HG02981 (cell line): Measurements from ENCODE around the gene ATF6B.

Experiments used
- ATAC-seq: cut with Tn5 transposase; IDR thresholded peaks from one replicate; pipeline ENCODE4 v1.9.1; 2021; ENCODE audit warnings: mild to moderate bottlenecking, moderate library complexity; ENCODE audit not compliant: unreplicated experiment

The ATF6B gene

DNA sequence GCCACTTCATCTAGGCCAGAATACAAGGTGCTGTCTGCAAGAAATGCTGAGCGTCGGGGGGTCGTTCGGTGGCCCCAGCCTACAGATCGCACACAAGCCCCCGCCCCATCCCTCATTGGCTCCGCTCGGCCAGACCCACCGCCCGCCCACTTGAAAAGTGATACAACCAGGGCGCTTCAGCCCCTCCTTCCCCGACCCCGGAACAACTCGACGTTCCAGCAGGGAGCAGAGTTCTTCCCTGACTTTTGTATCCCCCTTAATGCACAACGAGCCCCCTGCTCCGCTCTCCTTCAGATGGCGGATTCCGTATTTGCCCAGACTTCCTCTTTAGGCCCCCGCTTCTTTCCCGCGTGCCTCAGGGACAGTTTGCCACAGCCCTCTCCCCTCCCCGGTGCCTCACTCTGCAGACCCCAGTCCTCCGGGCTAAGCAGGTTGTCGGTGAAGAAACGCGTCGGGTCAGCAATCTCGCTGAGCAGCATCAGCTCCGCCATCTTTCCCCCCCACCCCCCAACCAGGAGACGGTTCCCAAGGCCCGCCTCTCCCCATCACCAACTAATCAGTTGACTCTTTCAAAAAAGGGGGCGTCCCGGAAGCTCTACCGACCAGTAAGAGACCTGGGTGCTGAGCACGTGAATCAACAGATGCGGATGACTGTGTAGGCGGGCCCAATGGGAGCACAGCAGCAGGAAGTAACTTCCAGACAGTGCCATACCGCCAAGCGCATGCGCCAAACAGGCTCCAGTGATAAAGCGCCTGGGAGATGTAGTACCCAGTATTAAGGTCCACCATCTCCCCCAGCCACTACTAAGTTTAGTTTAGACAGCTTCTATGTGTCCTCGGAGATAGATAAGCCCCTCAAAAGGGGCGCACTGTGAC, at the start of gene ATF6B:
Gene ATF6B (minus strand): TSS at position 530 of the 876 bp plus-strand sequence. CDS start 39 bp downstream, at position 491.
- peak; percentile 90 for ATAC-seq

DNA sequence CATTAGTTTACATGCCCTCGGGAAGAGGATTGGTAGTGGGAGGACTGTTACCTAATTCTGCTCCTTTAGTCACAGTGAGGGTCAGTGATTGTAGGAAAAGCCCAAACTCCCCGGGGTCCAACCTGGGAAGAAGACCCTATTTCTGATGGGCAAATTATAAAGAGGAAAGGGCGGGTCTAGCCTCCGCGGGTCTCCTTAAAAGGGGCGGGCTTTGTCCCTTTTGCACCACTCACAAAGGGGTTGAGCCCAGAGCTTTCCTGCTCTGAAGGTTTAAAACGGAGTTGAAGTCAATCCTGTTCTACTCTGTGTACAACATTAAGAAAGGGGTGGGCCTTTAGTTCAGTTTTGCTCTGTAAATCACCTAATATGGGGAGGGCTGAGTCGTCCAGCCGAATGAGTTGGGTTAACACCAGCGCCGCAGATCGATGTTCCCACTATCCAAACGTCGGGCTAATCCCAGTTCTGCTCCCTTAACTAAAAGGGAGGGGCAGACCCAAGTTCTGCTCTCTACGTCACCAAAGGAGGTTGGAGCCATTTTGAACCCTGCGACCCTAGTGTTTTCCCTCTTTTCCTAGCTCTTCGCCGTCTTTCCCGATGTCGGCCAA, 49.2 kb upstream of the ATF6B start:
- no peak for ATAC-seq

DNA sequence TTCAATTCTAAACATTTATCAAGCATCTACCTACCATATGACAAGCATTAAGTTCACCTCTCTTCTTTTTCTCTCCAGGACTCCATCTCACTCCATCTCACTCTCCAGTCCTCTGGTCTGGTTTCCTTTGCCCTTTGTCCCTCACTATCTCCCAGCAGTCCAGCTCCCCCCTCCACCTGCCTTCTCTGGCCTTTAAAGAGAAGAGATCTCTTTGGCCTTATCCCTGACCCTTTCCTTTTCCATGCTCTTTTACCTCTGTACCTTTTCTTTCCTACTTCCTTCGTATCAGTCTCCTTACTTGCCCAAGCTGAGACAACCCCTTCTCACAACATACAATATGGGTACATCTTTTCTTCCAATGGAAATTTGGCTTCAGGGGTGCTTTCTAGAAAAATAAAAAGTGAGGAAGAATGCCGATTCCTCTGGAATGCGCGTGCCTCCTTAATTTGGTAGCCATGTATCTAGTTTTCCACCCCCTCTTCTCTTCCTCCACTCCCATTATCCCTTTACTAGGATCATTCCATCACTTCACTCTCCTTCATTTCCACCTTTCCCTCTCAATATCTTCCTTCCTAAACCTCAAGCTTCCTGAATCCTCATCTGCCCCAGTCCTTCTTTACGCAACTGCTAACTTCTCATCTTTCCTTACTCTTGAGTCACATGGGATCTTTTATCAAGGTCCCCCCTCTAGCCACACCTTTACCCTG, 48.6 kb upstream of the ATF6B start:
- no peak for ATAC-seq

DNA sequence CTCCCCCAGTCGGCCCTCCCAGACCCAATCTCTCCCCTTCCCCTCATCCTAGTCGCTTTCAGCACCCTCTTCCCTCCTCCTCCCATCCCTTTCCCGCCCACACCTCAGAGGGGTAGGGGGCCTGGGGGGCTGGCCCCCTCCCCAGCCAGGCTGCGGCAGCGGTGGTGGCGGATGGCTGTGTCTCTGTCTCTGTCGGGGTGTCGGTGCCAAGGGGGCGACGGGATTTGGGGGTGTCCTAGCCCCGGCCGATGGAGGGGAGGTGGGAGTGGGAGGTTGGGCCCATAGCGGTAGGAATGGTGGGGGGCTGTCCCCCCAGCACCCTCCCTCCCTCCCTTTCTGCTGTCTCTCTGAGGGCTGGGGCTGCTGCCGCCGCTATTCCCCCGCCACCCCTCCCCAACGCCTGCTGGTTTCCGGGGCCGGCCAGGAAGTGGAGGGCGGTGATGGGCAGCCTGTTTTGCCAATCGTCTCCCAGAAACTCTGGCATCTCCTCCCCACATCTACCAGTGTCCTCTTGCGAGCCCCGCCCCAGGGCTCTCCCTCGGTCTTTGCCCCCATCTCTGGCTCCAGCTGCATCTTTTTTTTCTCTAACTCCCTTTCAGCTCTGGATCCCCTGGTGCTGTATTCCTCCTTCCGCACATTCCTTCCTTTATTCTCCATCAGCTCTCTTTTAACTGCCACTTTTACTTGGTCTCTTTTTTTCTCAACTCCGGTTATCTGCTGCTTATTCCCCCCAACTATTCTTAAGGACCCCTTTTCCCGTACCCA, 47.8 kb upstream of the ATF6B start, which contains the start of gene AGPAT1:
Gene AGPAT1 (minus strand): TSS at position 374 of the 765 bp plus-strand sequence. CDS start 4,588 bp downstream, outside the sequence.
- ATAC-seq, result no peak

DNA sequence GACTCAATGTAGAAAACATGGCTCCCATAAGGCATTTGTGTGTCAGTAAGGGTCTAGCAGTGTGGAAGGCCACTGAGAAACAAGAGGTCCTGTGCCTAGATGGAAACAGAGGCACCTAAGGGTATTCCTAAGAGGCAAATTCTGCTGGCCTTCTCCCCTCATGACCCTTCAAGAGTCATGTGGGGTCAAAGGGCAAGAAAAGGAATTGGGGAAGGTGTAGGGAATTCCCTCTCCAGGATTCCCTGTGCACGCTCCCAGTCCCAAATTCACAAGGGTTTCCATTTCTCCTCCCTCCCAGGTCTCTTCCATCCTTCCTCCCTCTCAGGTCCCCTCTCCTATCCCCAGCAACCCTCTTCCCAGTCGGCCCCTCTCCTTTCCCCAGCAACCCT, 47.3 kb upstream of the ATF6B start:
- ATAC-seq, result no peak

DNA sequence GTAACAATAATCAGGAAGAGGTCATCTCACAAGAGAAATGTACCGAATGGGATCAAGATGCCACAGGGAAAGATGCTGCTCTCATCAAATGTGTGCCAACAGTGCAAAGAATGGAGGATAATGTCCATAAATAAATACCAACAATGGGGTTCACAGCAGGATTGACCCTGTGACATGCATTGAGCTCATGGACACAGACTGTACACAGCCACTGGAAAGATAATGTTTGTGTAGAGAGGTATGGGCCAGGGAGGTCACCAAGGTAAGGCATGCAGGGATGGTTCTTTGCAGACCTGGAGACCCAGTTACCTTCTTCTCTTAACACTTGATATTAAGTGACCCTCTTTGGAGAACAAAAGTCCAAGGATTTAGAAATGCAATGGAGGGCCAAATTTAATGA, 46.4 kb upstream of the ATF6B start:
- no peak for ATAC-seq

DNA sequence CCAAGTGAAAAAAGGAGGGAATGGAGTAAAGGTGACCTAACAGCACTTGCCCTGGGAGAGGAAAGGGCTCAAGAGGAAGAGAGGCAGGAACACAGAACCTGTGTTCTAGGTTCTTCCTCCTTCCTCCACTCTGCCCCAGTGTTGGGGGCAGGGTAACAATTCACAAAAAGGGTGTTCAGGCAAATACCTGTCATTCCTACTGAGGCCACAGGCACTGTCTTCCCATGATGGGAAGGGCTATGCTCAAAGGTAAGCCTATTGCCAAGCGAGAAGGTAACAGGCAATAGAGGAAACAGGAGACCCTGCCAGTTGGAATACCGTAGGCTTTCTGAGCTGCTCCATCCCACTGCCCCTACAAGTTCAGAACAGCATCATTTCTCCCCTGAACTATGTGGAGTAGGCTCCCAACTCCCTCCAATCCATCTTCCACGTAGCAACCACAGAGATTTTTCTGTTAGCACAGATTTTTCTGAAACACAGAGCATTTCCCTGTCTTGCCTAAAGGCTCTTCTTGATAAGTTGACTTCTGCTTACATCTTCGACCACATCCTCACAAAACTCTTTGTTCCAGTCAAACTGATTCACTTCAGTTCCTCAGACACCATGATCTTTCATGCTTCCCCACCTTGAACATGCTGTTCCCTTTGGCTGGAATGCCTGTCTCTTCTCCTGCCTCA, 45.1 kb upstream of the ATF6B start:
- ATAC-seq, result no peak

DNA sequence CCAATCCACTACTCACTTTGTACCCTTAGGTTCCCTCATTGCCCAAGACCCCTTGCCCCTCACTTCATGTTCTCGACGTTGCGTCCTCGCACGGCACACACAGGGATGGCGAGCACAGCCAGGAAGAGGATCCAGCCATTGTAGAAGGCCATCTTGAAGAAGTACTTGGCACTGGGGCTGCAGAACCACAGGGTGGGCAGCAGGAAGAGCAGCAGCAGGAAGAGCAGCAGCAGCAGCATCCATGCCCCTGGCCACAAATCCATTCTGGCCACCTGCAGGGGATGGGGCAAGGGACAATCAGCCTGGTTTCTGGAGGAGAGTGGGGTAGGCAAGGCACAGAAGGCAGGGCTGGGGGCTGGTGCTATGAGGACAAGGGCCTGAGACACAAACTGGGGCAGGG, 43.2 kb upstream of the ATF6B start:
- ATAC-seq, result no peak

DNA sequence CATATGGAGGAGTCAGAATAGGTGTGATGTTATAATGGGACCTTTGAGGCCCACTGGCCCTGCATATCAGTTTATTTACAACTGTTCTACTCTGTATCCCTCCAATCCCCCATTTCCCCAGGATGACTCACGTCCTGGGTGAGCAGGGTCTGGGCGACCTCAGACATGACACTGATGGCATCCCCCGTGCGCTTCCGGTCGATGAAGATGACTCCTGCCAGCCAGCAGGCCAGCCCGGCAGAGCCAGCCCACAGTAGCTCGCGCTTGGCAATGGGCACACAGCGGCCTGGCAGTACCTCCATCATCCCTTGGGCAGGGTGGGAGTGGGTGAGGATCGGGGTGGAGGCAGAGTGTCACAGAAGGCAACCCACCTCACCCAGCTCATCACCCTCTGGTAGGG, 42.2 kb upstream of the ATF6B start:
- no peak for ATAC-seq

DNA sequence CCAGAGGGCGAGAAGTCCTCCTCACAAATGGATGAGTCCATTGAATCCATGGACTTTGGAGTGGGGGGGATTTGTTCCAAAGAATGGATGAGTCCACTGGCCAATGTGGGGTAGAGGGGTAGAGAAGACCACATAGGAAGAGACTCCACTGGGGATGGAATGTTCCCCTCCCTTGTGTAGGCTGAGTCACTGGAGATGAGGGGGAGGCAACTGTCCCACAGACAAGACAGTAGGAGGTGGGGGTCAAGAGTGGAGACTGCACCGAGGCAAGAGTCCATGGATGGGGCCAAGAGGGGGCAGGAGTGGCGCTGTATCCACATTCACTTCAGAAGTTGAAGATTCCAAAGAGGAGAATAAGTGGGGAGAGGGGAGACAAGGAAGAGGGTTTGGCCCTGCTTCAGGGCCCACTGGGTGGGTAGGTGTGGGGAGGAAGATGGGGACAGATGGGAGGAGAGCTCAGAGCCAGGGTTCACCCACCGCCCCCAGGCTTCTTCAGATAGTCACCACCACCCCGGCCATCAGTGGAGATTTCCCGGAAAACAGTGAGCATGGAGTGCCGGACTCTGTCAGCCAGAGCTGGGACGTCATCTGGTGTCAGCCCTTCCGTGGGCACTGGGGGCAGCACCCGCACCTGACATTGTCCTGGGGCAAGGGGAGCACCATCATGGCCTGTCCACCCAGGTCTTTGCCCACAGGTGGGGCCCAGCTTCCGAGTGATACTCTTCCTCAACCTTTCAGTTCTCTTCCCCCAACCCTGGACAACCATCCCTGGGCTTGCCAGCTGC, 41.0 kb upstream of the ATF6B start:
- ATAC-seq, result no peak

DNA sequence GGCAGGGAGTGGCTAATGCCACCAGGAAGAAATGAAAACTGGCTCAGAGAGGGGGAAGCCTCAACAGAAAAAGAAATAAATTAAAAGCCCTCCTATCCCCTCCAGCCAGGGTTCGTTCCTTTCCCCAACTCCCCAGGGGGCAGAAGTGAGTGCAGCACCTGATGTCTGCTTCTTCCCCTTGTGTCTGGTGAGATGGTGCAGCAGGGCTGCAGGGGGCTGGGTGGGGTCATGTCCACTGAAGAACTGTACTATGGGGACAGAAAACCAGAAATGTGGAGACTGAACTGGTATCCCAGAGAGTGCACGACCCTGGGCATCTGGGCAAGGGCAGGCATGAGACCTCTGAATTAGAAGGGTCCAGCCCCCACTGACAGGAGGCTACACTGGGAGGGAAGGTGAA, 40.3 kb upstream of the ATF6B start:
- ATAC-seq, result no peak

DNA sequence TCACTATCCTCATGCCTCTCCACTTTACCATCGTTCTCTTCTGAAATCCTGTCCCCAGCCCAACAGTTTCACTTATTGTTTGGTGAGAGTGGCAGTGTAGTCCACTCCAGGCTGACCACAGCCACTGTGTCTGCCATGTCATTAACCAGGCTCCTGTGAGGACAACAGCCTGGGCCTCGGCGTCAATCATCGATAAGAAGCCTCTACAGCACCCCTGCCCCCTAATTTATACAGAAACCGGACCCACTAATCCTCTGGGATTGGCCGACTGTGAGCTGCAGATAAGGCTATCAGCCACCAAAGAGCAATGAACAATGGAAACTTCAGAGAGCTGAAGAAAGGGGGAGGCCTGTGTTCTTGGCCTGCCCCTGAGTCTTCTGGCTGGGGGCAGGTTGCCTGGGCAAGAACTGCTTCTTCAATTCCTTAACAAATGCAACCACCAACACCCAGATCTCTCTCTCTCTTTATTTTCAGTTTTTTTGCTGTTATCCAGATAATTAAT, 39.8 kb upstream of the ATF6B start:
- no peak for ATAC-seq

DNA sequence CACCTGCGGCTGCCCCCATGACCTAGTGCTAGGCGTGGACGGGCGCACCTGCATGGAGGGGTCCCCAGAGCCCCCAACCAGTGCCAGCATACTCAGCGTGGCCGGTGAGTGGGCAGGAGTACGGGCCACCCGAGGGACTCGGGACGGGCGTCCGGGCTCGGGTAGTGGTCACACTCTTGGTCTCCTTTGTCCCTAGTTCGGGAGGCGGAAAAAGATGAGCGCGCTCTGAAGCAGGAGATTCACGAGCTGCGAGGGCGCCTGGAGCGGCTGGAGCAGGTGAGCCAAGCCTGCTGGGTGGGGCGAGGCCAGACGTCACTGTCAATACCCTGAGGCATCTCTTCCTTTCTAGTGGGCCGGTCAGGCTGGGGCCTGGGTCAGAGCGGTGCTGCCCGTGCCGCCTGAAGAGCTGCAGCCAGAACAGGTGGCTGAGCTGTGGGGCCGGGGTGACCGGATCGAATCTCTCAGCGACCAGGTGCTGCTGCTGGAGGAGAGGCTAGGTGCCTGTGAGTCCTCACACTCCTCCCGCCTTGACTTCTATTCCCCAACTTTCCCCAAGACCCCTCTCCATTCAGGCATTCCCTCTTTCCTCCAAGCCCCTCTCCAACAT, 39.2 kb upstream of the ATF6B start:
- no peak for ATAC-seq

DNA sequence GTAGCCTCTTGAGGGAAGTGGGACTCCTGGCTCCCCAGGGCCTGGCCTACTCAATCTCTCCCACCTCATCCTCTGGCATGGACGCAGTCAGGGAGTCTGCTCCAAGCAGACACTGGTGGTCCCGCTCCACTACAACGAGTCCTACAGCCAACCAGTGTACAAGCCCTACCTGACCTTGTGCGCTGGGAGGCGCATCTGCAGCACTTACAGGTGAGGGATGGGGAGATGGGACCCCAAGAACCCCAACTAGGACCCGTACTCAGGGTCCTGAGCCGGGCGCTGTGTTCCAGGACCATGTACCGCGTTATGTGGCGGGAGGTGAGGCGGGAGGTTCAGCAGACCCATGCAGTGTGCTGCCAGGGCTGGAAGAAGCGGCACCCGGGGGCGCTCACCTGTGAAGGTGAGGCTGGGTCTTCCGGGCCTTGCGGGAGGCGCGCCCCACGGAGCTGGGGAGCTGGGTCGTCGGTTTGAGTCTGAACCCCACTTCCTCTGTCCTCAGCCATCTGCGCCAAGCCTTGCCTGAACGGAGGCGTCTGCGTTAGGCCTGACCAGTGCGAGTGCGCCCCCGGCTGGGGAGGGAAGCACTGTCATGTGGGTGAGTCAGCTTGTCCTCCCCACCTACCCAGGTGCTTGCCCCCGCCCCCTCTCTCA, 38.5 kb upstream of the ATF6B start:
- ATAC-seq, result no peak

DNA sequence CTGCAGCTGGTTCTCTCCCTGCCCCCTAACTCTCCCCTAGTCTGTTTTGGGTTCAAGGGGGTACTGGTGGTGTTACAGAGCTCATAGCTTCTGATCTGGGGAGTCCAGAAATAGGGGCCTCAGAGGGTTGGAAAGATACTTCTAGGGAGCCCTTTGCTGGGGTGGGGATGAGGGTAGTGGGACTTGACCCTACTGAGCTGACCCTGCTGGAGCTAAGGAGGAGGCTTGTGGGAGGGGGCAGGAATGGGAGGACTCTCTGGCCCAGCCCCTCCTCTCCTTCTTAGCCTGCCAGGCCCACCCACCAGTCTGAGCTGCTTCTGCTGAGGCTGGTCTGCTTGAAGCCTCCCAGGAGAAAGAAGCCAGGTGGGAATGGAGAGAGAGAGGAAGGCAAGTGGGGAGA, 36.2 kb upstream of the ATF6B start, which contains the start of gene EGFL8:
Gene EGFL8 (plus strand): TSS at position 301 of the 400 bp plus-strand sequence. CDS start 1,571 bp downstream, outside the sequence.
- ATAC-seq, result no peak

DNA sequence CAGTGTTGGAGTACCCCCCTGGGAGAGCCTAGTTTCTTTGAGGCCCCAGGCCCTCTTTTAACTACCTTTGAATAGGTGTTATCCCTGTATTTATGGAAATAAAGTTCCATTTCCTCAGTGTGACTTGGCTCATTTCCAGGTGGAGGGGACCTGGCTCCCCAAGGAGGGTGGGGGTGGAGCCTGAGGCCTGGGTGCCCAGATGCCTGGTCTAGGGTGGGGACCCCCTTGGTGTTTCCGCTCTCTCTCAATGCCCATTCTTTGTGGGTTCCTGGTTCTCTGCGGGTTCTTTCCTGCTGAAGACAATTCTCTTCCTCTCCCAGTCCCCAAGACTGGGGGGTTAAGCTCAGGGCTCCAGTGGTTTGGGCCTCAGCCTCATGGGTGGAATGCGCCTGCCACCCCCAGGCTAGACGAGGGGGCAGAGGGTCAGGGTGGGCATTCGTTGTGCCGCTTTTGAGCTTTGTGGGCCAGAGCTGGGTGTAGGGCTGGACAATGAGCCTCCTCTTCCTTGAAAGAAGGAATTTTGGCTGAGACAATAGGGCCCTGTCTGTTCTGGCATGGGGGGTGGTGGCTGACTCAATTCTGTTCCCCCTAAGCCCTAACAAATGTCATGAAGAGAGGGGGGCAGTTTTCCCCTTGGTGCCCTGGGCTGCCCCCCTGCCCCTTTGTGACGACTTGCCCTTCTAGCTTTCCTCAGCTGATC, 35.7 kb upstream of the ATF6B start:
- ATAC-seq, result no peak

DNA sequence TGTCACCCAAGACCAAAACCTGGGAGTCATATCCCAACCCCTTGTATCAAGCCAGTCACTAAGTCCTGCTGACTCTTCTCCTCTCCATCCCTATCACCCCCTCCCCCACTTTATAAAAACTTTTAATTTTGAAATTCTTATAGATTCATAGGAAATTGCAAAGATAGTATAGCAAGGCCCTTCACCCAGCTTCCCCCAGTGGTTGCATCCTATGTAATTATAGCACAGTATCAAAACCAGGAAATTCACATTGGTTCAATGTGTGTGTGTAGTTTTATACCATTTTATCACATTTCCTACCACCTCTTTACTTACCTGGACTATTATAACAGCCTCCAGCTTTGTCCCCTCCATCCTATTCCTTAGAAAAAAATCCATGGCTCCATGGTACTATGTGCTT, 30.0 kb upstream of the ATF6B start:
- no peak for ATAC-seq

DNA sequence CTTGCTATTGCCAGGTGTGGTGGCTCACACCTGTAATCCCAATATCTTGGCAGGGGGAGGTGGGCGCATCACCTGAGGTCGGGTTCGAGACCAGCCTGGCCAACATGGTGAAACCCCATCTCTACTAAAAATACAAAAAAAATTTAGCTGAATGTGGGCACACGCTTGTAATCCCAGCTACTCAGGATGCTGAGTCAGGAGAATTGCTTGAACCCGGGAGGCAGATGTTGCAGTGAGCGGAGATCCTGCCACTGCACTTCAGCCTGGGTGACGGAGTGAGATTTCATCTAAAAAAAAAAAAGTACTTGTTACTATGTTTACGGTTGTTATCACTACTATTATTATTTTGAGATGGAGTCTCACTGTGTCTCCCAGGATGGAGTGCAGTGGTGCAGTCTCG, 28.8 kb upstream of the ATF6B start:
- no peak for ATAC-seq
